Activated T-cell treated with anti-CD3 and anti-CD28 coated beads for 1 hour (primary cell): ENCODE measurements around the gene MED23.

Source experiments
- DNase-seq: peaks from one replicate; pipeline ENCODE4 v3.0.0-alpha.2; 2020; ENCODE audit warnings: low read depth

Gene MED23

GRCh38 chr6:131641554-131641953 is 13.5 kb upstream of the MED23 start:
- DNase-seq: no peak

GRCh38 chr6:131640576-131640975 is 12.5 kb upstream of the MED23 start:
- no peak for DNase-seq

GRCh38 chr6:131640100-131640499 is 12.1 kb upstream of the MED23 start:
- no peak for DNase-seq

- DNase-seq: no peak
These were observed 10.0 kb upstream of the MED23 start for GRCh38 chr6:131638013-131638412.

- DNase-seq: no peak
These were observed 9.1 kb upstream of the MED23 start, which contains the start of gene ENPP3 for GRCh38 chr6:131636880-131637792. TSS of gene ENPP3 (plus strand) at chr6:131637302. CDS start at chr6:131637385, 83 bp downstream.

GRCh38 chr6:131635384-131636340 is 7.6 kb upstream of the MED23 start:
- DNase-seq: no peak

GRCh38 chr6:131631625-131632289 is 3.7 kb upstream of the MED23 start:
- DNase-seq: no peak

- DNase-seq: no peak
These were observed 1.6 kb upstream of the MED23 start for GRCh38 chr6:131629651-131630050.

- DNase-seq: no peak
These were observed 684 bp upstream of the MED23 start for GRCh38 chr6:131628726-131629125.

GRCh38 chr6:131615275-131615674 is 12.8 kb downstream of the MED23 start:
- DNase-seq: no peak

- DNase-seq: no peak
These were observed 14.6 kb downstream of the MED23 start for GRCh38 chr6:131613296-131613925.

GRCh38 chr6:131602781-131603312 is 25.2 kb downstream of the MED23 start:
- DNase-seq: no peak

GRCh38 chr6:131600716-131601115 is 27.3 kb downstream of the MED23 start:
- no peak for DNase-seq

- no peak for DNase-seq
These were observed 30.6 kb downstream of the MED23 start for GRCh38 chr6:131597446-131597845.

GRCh38 chr6:131594074-131594473 is 34.0 kb downstream of the MED23 start:
- no peak for DNase-seq

GRCh38 chr6:131592935-131593334 is 35.1 kb downstream of the MED23 start:
- DNase-seq: no peak

- DNase-seq: no peak
These were observed 39.4 kb downstream of the MED23 start for GRCh38 chr6:131588643-131589042.

GRCh38 chr6:131587909-131588308 is 40.1 kb downstream of the MED23 start:
- DNase-seq: no peak

GRCh38 chr6:131586543-131586942 is 41.5 kb downstream of the MED23 start:
- DNase-seq: no peak

- no peak for DNase-seq
These were observed 46.5 kb downstream of the MED23 start for GRCh38 chr6:131581523-131581922.

GRCh38 chr6:131575834-131576478 is 52.1 kb downstream of the MED23 start:
- no peak for DNase-seq
